GM13976 (cell line): Measurements from ENCODE around the gene C17orf67.

Experiments used
- DNase-seq: peaks from one replicate; pipeline ENCODE4 v3.0.0; 2012; ENCODE audit warnings: low spot score
- in situ Hi-C: fragments of 300-500 bp; cut with MboI; formaldehyde crosslinking; loops from one replicate; pipeline ENCODE4 v1.12.0; 2022; ENCODE audit warnings: low sequenced_read_pairs, mixed read lengths, inconsistent platforms; ENCODE audit not compliant: unreplicated experiment
- TF ChIP-seq, protein P1 (sequence below): IDR thresholded peaks from 2 replicates; pipeline ENCODE4 v1.5.1; 2012; ENCODE audit warnings: borderline replicate concordance, mild to moderate bottlenecking; ENCODE audit not compliant: insufficient read depth; ENCODE audit errors: extremely low read depth, missing control alignments, control extremely low read depth

C17orf67 gene

GRCh38 chr17:56831369-56832095 lies 2.2 kb downstream of the C17orf67 start:
- TF ChIP-seq, protein P1, sequence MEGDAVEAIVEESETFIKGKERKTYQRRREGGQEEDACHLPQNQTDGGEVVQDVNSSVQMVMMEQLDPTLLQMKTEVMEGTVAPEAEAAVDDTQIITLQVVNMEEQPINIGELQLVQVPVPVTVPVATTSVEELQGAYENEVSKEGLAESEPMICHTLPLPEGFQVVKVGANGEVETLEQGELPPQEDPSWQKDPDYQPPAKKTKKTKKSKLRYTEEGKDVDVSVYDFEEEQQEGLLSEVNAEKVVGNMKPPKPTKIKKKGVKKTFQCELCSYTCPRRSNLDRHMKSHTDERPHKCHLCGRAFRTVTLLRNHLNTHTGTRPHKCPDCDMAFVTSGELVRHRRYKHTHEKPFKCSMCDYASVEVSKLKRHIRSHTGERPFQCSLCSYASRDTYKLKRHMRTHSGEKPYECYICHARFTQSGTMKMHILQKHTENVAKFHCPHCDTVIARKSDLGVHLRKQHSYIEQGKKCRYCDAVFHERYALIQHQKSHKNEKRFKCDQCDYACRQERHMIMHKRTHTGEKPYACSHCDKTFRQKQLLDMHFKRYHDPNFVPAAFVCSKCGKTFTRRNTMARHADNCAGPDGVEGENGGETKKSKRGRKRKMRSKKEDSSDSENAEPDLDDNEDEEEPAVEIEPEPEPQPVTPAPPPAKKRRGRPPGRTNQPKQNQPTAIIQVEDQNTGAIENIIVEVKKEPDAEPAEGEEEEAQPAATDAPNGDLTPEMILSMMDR, result no peak
- in situ Hi-C loops, result no loop called here
- DNase-seq, result no peak

DNA sequence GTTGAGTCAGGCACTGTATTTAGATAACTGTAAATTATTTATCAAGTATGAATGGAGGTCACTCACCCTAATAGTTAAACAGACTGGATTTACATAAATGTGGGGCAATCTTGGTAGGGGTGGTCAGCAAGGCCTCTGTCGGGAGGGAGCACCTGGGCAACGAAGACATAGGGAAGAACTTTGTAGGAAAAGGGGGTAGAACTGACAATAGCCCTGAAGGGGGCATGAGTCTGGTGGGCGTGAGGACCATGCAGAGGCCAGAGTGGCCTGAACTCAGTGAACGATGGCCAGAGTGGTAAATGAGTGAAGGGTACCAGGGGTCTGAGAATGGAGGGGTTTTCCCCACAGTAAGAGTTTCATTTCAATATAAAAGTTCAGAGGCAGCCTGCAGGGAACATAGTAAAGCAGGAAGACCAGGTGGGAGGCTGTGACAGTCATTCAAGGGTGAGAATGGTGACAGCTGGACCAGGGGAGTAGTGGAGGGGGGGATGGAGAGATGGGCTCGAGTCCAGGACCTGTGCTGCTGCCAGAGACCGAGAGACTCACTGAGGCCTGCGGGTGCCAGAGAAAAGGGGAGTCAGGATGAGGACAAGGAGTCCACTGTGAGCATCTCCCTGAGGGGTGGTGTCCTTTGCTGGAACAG lies 2.9 kb downstream of the C17orf67 start:
- TF ChIP-seq, protein P1, result no peak
- DNase-seq, result no peak
- in situ Hi-C loops, result no loop called here

GRCh38 chr17:56826611-56827414 lies 6.9 kb downstream of the C17orf67 start:
- TF ChIP-seq, protein P1, result no peak
- in situ Hi-C loops, result no loop called here

GRCh38 chr17:56824503-56824902 lies 9.2 kb downstream of the C17orf67 start:
- in situ Hi-C loops, result no loop called here
- TF ChIP-seq, protein P1, result no peak
- DNase-seq, result no peak

More at GRCh38 chr17:56826611-56827414, 6.9 kb downstream of the C17orf67 start:
- no peak for DNase-seq

- TF ChIP-seq, protein P1, result no peak
- in situ Hi-C loops, result no loop called here
- no peak for DNase-seq
These were observed 9.9 kb downstream of the C17orf67 start for GRCh38 chr17:56823848-56824247.

DNA sequence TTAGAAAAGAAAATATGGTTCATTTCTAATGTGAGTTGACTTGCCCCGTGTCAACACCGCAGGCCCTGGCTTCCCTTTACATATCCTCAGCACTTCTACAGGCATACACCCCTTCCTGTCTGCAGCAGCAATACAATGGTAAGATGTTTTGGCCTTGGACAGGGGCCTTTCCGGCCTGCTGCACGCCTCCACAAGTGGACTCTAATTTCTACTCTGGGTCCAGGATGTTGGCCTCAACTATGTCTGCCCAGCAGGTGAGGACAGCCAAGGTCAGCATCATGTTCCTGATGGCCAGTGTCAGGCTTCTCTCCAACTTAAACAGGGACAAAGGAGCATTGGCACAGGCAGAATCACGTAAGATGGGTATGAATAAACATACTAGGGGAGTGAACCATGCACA lies 11.0 kb downstream of the C17orf67 start:
- in situ Hi-C loops, result no loop called here
- DNase-seq, result no peak
- TF ChIP-seq, protein P1, result no peak
